Activated CD8-positive, alpha-beta memory T cell treated with anti-CD3 and anti-CD28 coated beads, Interleukin-2, amount 50 U/mL, for 24 hours (primary cell): ENCODE measurements around the gene AUTS2.

Source experiments
- DNase-seq: peaks from one replicate; pipeline ENCODE4 v3.0.0-alpha.2; 2020; ENCODE audit errors: extremely low read depth

Gene AUTS2

GRCh38 chr7:69817841-69818635, 219.8 kb downstream of the AUTS2 start:
- no peak for DNase-seq

- no peak for DNase-seq
Measured at GRCh38 chr7:69818636-69819332, 220.5 kb downstream of the AUTS2 start.

- DNase-seq: no peak
Measured at GRCh38 chr7:69819333-69819705, 221.0 kb downstream of the AUTS2 start.

GRCh38 chr7:69820479-69821192, 222.4 kb downstream of the AUTS2 start:
- no peak for DNase-seq

GRCh38 chr7:69822386-69822785, 224.1 kb downstream of the AUTS2 start:
- DNase-seq: no peak

GRCh38 chr7:69823151-69823744, 225.0 kb downstream of the AUTS2 start:
- DNase-seq: no peak

GRCh38 chr7:69825113-69825972, 227.1 kb downstream of the AUTS2 start:
- DNase-seq: no peak

GRCh38 chr7:69826283-69826682, 228.0 kb downstream of the AUTS2 start:
- DNase-seq: no peak

GRCh38 chr7:69827140-69827539, 228.9 kb downstream of the AUTS2 start:
- no peak for DNase-seq

- DNase-seq: no peak
Measured at GRCh38 chr7:69827558-69827957, 229.3 kb downstream of the AUTS2 start.

- DNase-seq: no peak
Measured at GRCh38 chr7:69832356-69832755, 234.1 kb downstream of the AUTS2 start.

- DNase-seq: no peak
Measured at GRCh38 chr7:69833964-69834363, 235.7 kb downstream of the AUTS2 start.

GRCh38 chr7:69836702-69837101, 238.4 kb downstream of the AUTS2 start:
- DNase-seq: no peak

GRCh38 chr7:69837387-69838068, 239.3 kb downstream of the AUTS2 start:
- no peak for DNase-seq

GRCh38 chr7:69839782-69840181, 241.5 kb downstream of the AUTS2 start:
- DNase-seq: no peak

GRCh38 chr7:69840248-69840647, 242.0 kb downstream of the AUTS2 start:
- no peak for DNase-seq

GRCh38 chr7:69843653-69844052, 245.4 kb downstream of the AUTS2 start:
- no peak for DNase-seq

- no peak for DNase-seq
Measured at GRCh38 chr7:69844264-69844868, 246.1 kb downstream of the AUTS2 start.

GRCh38 chr7:69845721-69846495, 247.6 kb downstream of the AUTS2 start:
- no peak for DNase-seq
